Caki2 (cell line): Measurements from ENCODE around the gene SCTR. TPM values are rescaled to one million over a fixed set of nuclear protein-coding genes. Genes with fewer than 3 reads are reported as not detected.

Source experiments
- DNase-seq: peaks from one replicate; pipeline ENCODE4 v3.0.0-alpha.2; 2015; ENCODE audit warnings: low read depth
- in situ Hi-C: cut with HindIII; loops from 2 replicates; pipeline ENCODE4 v1.10.0; 2016; ENCODE audit warnings: low sequenced_read_pairs, low pct_unique_long_range_greater_than_20kb, mixed read lengths
- total RNA-seq: library from RNA; depleted of rRNA; stranded (reverse); fragments of >200 nt; shearing (Covaris generic); gene quantifications from 2 replicates; pipeline ENCODE4 v1.2.3, GENCODE V29; 2014; ENCODE audit warnings: low replicate concordance

The SCTR gene
- total RNA-seq, 1 experiment from 2014 or later: not detected

GRCh38 chr2:119531292-119531691 lies 7.0 kb upstream of the SCTR start:
- DNase-seq: no peak
- in situ Hi-C loops: no loop called here

GRCh38 chr2:119527999-119528398 lies 3.7 kb upstream of the SCTR start:
- in situ Hi-C loops: no loop called here
- no peak for DNase-seq

GRCh38 chr2:119525614-119526013 lies 1.3 kb upstream of the SCTR start:
- no peak for DNase-seq
- in situ Hi-C loops: no loop called here

GRCh38 chr2:119523383-119523951 lies 816 bp downstream of the SCTR start:
- in situ Hi-C loops: no loop called here
- DNase-seq: no peak

- no peak for DNase-seq
- in situ Hi-C loops: no loop called here
Measured at GRCh38 chr2:119522671-119523070, 1.6 kb downstream of the SCTR start.

GRCh38 chr2:119521433-119522050 lies 2.7 kb downstream of the SCTR start:
- no peak for DNase-seq
- in situ Hi-C loops: no loop called here

GRCh38 chr2:119520696-119521432 lies 3.4 kb downstream of the SCTR start:
- DNase-seq: no peak

GRCh38 chr2:119519057-119519408 lies 5.2 kb downstream of the SCTR start:
- in situ Hi-C loops: no loop called here
- DNase-seq: no peak

More at GRCh38 chr2:119520696-119521432, 3.4 kb downstream of the SCTR start:
- in situ Hi-C loops: no loop called here

GRCh38 chr2:119518401-119519056 lies 5.8 kb downstream of the SCTR start:
- in situ Hi-C loops: no loop called here
- DNase-seq: no peak

GRCh38 chr2:119517433-119517832 lies 6.8 kb downstream of the SCTR start:
- peak; percentile 20 for DNase-seq
- in situ Hi-C loops: no loop called here

- in situ Hi-C loops: no loop called here
- DNase-seq: no peak
Measured at GRCh38 chr2:119516121-119516520, 8.2 kb downstream of the SCTR start.

GRCh38 chr2:119513832-119514231 lies 10.5 kb downstream of the SCTR start:
- DNase-seq: no peak

GRCh38 chr2:119512946-119513345 lies 11.3 kb downstream of the SCTR start:
- DNase-seq: no peak
- in situ Hi-C loops: no loop called here

More at GRCh38 chr2:119513832-119514231, 10.5 kb downstream of the SCTR start:
- in situ Hi-C loops: no loop called here

GRCh38 chr2:119511989-119512388 lies 12.3 kb downstream of the SCTR start:
- in situ Hi-C loops: no loop called here
- DNase-seq: no peak

GRCh38 chr2:119508756-119509155 lies 15.5 kb downstream of the SCTR start:
- no peak for DNase-seq
- in situ Hi-C loops: no loop called here

GRCh38 chr2:119496682-119497081 lies 27.6 kb downstream of the SCTR start:
- in situ Hi-C loops: no loop called here

GRCh38 chr2:119495948-119496347 lies 28.3 kb downstream of the SCTR start:
- in situ Hi-C loops: no loop called here
- DNase-seq: no peak

More at GRCh38 chr2:119496682-119497081, 27.6 kb downstream of the SCTR start:
- no peak for DNase-seq

GRCh38 chr2:119494163-119494790 lies 30.0 kb downstream of the SCTR start:
- no peak for DNase-seq
- in situ Hi-C loops: no loop called here
